Endothelial cell of umbilical vein (primary cell): ENCODE measurements around the gene PRKACG.

Experiments used
- POLR2AphosphoS5 ChIP-seq: IDR thresholded peaks from 2 replicates; pipeline ENCODE4 v1.6.1; 2012; ENCODE audit warnings: low read depth, mild to moderate bottlenecking, control low read depth, low read length, moderate library complexity; ENCODE audit not compliant: insufficient read depth
- TF ChIP-seq, protein P1 (sequence below), 2 donors: IDR thresholded peaks; 1 replicate in 1 of 2; 2 replicates in 1 of 2; pipeline ENCODE4 v1.5.1; 2011; ENCODE audit warnings: low read length in 2 of 2, mild to moderate bottlenecking in 2 of 2, moderate library complexity in 2 of 2, control low read depth in 1 of 2, inconsistent platforms in 1 of 2, low read depth in 1 of 2; ENCODE audit not compliant: insufficient read depth in 1 of 2; ENCODE audit errors: extremely low read depth in 1 of 2
- TF ChIP-seq, protein P2 (sequence below): IDR thresholded peaks from 2 replicates; pipeline ENCODE4 v1.6.1; 2011; ENCODE audit not compliant: insufficient read depth, insufficient read length

DNA sequence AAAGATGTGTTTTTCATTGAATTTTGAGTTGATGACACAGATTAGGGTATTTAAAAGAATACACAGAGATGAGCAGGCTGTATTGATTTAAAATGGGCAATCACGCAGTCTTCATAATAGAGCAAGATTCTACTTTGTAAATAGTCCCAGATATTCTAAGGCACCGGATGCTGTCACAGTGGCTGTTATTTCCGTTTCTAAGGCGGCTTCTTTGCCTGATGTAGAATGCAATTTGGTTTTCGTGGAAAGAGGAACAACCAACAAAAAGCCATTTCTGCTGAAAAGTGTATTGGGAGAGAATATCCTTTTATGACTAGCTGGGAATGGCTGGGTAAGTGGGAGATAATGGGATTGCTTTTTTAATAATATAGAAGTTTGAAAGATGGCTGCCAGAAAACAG lies 17.5 kb downstream of the PRKACG start:
- TF ChIP-seq, protein P1, sequence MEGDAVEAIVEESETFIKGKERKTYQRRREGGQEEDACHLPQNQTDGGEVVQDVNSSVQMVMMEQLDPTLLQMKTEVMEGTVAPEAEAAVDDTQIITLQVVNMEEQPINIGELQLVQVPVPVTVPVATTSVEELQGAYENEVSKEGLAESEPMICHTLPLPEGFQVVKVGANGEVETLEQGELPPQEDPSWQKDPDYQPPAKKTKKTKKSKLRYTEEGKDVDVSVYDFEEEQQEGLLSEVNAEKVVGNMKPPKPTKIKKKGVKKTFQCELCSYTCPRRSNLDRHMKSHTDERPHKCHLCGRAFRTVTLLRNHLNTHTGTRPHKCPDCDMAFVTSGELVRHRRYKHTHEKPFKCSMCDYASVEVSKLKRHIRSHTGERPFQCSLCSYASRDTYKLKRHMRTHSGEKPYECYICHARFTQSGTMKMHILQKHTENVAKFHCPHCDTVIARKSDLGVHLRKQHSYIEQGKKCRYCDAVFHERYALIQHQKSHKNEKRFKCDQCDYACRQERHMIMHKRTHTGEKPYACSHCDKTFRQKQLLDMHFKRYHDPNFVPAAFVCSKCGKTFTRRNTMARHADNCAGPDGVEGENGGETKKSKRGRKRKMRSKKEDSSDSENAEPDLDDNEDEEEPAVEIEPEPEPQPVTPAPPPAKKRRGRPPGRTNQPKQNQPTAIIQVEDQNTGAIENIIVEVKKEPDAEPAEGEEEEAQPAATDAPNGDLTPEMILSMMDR (IDR thresholded peaks at IDR 0.05; ENCODE audit: extremely low read depth in 1 of 2, insufficient read depth in 1 of 2, low read depth in 1 of 2, low read length in 2 of 2): no peak
- TF ChIP-seq, protein P2, sequence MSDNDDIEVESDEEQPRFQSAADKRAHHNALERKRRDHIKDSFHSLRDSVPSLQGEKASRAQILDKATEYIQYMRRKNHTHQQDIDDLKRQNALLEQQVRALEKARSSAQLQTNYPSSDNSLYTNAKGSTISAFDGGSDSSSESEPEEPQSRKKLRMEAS: no peak
- TF ChIP-seq POLR2AphosphoS5: no peak
